ENCODE measurements around the gene STK11IP. TPM values are rescaled to one million over a fixed set of nuclear protein-coding genes. Genes with fewer than 3 reads are reported as not detected.

STK11IP gene, protein sequence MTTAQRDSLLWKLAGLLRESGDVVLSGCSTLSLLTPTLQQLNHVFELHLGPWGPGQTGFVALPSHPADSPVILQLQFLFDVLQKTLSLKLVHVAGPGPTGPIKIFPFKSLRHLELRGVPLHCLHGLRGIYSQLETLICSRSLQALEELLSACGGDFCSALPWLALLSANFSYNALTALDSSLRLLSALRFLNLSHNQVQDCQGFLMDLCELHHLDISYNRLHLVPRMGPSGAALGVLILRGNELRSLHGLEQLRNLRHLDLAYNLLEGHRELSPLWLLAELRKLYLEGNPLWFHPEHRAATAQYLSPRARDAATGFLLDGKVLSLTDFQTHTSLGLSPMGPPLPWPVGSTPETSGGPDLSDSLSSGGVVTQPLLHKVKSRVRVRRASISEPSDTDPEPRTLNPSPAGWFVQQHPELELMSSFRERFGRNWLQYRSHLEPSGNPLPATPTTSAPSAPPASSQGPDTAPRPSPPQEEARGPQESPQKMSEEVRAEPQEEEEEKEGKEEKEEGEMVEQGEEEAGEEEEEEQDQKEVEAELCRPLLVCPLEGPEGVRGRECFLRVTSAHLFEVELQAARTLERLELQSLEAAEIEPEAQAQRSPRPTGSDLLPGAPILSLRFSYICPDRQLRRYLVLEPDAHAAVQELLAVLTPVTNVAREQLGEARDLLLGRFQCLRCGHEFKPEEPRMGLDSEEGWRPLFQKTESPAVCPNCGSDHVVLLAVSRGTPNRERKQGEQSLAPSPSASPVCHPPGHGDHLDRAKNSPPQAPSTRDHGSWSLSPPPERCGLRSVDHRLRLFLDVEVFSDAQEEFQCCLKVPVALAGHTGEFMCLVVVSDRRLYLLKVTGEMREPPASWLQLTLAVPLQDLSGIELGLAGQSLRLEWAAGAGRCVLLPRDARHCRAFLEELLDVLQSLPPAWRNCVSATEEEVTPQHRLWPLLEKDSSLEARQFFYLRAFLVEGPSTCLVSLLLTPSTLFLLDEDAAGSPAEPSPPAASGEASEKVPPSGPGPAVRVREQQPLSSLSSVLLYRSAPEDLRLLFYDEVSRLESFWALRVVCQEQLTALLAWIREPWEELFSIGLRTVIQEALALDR
- 10 to 100 TPM; 25.9 to 27.6 TPM for total RNA-seq

DNA sequence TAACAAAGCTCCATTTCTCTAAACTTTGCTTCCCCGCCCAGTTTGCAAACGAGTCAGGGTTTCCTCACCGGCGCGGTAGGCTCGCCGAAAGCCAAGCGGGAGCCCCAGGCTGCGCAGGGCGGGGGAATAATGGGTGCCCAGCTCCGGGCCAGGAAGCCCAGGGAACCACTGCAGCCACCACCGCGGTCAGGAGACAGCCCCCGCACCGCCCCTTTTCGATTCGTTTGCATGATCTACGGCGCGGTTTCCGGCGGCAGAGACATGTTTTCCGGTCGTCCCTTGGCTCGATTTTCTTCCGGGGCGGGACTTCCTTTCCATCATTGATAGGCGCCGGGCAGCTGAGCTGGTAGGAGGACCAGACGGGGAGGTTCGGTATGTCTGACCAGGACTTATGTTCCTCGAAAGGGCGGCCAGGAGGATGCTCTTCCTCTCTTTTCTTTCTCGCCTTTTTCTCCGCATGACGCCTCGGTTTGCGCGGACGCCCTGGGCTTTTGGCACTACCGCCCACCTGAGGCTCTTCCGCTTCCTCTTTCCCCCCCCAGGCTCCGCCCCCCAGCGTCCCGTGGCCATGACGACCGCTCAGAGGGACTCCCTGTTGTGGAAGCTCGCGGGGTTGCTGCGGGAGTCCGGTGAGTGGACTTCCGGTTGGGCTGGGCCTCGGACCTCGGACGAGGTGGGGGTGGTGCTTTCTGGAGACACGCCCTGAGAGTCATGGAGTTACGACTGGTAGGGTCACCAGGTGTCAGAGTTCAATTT, at the start of gene STK11IP:
Gene STK11IP, plus strand, starts transcription at position 306 of the 756 bp plus-strand sequence. Its CDS starts 263 bp downstream, at position 569.
- CTCF ChIA-PET = interaction anchor here (0.7 to 2.4 kb wide), 6 partner anchors 10 to 88 kb away, joined by 3 to 8 read pairs (median 3); partner anchors contain the start of genes CHPF and TMEM198
- POLR2A ChIA-PET = interaction anchor here (0.6 to 1.1 kb wide), 4 partner anchors 19 to 205 kb away, joined by 3 to 5 read pairs (median 4); partner anchors contain the start of genes CHPF and TMEM198

DNA sequence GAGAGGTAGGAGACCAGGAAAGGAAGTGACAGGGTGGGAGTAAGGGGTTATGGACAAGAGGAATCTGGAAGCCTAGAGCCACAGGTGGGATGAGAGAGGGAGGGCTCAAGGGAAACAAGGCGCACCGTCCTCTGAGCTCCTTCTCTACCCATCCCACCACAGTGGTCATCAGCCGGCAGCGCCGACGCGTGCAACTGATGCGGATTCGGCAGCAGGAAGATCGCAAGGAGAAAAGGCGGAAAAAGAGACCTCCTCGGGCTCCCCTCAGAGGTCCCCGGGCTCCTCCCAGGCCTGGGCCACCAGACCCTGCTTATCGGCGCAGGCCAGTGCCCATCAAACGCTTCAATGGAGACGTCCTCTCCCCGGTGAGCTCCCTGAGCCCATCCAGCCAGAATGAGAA, 48.7 kb upstream of the STK11IP start:
- ChIA-PET CTCF (interaction anchor here (1.3 to 2.0 kb wide), 3 partner anchors 11 to 146 kb away, joined by 4 to 10 read pairs (median 7); no protein-coding TSS in a partner anchor), POLR2A (no interaction called here)

DNA sequence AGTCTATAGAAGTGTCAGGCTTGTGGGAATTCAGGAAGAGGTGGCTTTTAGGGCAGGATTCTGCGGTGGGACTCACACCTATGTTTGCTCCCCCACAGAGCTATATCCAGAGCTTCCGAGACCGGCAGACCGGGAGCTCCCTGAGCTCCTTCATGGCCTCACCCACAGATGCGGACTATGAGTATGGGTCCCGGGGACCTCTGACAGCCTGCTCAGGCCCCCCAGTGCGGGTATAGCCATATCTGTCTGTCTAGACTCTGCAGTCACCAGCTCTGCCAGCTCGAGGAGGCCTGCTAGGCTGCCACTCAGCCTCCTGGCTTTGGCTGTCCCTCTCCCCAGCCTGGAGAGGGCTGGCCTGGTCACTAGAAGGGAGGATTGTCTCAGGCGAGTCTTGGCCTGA, 48.0 kb upstream of the STK11IP start:
- ChIA-PET POLR2A (no interaction called here), CTCF (interaction anchor here (1.3 to 2.0 kb wide), 2 partner anchors 11 to 93 kb away, joined by 4 to 10 read pairs; no protein-coding TSS in a partner anchor)

DNA sequence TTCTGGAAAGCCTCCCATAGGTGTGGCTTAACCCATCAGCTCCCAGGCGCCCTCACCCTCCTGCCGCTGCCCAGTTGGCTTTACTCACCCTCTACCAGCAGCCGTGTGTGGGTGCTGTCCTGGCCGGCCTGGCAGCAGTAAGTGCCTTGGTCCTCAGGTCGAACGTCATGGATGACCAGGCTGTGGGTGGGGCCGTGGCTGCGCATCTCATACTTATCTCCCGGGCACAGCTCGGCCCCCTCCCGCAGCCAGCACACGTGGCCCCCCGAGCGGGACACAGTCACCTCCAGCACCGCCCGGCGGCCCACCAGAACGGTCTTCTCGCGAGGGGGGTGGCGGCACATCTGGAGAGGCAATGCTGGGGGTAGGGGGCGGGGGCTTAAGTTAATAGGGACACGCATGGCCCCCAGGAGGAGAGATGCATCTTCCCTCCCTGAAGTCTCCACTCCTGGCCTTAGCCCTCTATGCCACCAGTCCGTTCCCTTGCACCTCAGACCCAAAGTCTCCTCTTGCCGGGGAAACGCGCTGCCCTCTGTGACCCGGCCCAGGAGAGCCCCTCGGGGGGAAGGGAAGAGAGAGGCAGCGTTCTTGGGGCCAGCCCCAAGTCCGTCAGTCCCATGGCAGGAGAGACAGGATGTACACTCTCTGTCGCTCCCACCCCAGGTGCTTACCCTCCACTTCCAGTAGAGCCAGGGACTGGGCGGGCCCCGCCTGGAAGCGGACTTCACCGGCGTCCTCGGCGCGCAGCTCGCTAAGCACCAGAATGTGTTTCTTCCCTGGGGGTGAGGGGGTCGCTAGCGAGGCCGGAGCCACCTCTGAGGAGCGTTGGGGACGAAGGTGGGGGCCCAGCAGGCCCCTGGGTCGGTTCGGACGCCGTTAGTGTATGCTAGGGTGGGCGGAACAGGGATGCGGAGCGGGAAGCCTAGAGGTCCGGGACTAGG, 45.9 kb upstream of the STK11IP start:
- CTCF ChIA-PET = interaction anchor here (1.0 to 1.5 kb wide), 5 partner anchors 8 to 22 kb away, joined by 3 to 10 read pairs (median 3); partner anchors contain the start of genes CHPF and TMEM198
- POLR2A ChIA-PET = interaction anchor here (1.2 kb wide), 1 partner anchor 10 kb away, joined by 3 read pairs; no protein-coding TSS in a partner anchor

DNA sequence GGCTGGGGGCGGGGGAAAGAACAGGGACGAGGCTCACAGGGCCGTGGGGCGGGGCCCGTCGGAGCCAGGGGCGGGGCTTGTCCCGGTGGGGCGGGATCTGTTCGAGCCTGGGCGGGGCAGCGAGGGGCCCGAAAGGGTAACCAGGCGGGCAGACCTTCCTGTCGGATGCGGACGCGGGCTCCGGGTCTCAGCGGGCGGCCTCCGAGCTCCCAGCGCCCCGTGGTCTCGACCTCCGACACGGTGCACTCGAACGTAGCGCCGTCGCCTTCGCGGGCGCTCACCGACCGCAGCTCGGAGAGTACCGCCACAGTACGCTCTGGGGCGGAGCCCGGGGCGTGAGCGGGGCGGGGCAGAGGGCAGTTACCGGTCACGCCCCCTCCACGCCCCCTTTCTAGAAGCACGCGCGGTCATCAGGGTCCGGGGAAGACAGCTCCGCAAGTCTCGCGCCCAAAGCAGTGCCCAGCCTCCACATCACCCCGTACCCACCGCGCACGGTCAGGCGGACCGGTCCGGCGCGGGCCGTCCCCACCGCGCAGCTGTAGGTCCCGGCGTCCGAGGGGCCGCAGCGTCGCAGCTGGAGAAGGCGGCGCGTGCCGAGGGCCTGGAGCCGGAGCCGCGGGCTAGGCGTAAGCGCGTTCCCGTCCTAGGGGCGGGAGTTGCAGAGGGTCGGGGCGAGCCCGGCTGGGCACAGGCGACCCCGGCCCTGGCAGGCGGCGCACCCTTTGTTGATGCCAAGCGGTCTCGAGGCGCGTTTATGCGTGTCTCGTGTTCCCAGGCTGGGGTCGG, 45.1 kb upstream of the STK11IP start:
- ChIA-PET CTCF (interaction anchor here (1.1 to 1.5 kb wide), 3 partner anchors 9 to 23 kb away, joined by 3 to 10 read pairs (median 4); partner anchors contain the start of genes CHPF and TMEM198), POLR2A (interaction anchor here (1.2 kb wide), 1 partner anchor 10 kb away, joined by 3 read pairs; no protein-coding TSS in a partner anchor)

DNA sequence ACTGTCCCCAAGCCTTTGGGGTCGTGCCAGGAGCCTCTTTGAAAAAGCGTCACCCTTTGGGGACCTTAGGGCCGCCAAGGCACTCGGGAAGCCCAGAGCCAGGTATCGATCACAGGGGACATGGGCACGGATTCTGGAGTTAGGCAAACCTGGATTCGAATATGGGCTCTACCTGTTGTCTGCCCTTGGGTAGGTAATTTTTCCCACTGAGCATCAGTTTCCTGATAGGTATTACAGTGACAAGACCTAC, 44.6 kb upstream of the STK11IP start:
- ChIA-PET CTCF (interaction anchor here (1.5 kb wide), 1 partner anchor 12 kb away, joined by 4 read pairs; no protein-coding TSS in a partner anchor), POLR2A (interaction anchor here (1.2 kb wide), 1 partner anchor 11 kb away, joined by 3 read pairs; no protein-coding TSS in a partner anchor)

DNA sequence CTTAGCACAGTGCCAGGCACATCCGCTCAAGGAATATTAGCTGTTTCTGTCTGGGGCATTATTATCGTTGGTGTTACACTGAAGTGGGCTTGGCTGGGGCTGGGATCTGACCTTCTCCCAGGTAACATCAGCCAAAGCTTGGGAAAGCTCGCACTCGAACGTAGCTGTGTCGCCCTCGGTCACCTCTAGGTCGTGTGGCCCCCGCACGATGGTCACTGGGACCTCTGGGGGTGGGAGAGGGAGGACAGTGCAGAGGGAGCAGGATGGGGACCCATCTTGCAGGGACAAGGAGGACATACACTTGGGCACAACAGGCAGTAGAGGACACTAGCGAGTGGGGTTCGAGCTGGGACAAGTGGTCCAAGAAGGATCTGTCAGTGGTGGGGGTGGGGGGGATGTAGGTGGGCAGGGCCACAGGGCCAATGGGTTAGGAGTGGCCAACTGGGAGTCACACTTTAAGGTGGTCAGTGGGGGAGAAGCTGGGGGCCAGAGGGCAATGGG, 44.1 kb upstream of the STK11IP start:
- ChIA-PET POLR2A (interaction anchor here (0.5 kb wide), 1 partner anchor 17 kb away, joined by 3 read pairs; no protein-coding TSS in a partner anchor), CTCF (no interaction called here)

DNA sequence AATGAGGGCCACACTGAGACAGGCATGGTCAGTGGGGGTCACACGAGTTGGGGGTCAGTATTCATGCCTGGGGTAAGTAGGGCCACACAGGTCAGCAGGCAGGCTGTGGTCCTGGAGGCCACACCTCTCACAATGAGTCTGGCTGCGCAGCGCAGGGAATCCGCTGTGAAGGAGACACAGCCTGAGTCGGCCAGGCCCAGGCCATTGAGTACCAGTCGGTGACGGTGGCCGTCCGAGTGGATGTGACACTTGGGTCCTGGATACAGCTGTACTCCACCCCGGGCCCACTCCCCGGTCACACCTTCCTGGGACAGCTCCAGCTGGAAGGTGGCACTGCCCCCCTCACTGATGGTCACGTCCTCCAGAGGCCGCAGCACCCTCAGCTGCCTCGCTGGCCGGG, 43.3 kb upstream of the STK11IP start:
- ChIA-PET CTCF (no interaction called here), POLR2A (no interaction called here)

DNA sequence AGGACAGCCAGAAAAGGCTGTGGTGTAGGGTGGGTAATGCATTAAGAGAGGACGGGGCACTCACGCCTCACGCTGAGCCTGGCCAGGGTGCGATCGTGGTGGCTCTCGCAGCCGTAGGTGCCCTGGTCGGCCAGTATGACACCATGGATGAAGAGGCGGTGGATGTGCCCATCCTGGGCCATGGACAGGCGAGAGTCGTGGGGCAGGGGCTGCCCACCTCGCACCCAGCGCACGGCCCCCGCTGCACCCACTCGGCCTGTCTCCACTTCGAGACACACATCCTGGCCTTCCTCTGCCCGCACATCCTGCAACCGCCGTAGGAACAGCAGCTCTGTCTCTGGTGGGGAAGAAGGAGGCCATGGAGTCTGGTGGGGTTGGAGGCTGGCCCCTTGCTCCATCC, 41.7 kb upstream of the STK11IP start:
- CTCF ChIA-PET = interaction anchor here (1.5 kb wide), 1 partner anchor 15 kb away, joined by 3 read pairs; no protein-coding TSS in a partner anchor
- POLR2A ChIA-PET = no interaction called here

DNA sequence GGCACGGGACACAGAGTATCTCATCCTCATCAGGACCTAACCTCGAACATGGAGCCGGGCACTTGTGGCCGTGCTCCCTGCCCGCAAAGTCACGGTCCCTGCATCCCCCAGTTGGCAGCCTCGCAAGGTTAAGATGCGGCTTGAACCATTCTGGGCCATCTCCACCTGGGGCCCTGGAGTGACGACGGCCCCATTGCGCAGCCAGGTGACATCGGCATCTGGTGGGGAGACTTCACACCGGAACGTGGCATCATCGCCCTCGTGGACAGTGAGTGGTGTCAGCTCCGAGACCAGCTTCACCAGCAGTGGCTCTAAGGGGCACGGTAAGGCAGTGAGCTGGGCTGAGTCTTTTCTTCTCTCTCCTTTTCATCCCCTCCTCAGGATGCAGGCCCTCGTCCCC, 41.2 kb upstream of the STK11IP start:
- ChIA-PET POLR2A (no interaction called here), CTCF (no interaction called here)

DNA sequence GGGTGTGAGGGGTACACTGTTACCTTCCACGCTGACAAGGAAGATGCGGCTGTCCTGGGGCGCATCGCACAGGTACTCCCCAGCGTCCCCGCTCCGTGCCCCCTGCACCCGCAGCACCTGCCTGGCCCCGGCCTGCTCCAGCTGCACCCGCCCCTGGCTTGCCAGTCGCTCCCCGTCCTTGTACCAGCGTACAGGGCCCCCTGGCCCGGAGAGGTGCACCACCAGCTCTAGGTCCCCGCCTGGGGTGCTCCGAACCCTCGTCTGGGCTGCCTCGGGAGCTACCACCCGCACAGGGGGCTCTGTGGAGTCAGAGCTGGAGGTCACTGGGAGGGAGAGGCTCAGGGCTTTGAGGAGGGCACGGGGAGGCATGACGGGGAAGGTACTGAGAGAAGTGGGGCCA, 40.3 kb upstream of the STK11IP start:
- ChIA-PET CTCF (no interaction called here), POLR2A (no interaction called here)

DNA sequence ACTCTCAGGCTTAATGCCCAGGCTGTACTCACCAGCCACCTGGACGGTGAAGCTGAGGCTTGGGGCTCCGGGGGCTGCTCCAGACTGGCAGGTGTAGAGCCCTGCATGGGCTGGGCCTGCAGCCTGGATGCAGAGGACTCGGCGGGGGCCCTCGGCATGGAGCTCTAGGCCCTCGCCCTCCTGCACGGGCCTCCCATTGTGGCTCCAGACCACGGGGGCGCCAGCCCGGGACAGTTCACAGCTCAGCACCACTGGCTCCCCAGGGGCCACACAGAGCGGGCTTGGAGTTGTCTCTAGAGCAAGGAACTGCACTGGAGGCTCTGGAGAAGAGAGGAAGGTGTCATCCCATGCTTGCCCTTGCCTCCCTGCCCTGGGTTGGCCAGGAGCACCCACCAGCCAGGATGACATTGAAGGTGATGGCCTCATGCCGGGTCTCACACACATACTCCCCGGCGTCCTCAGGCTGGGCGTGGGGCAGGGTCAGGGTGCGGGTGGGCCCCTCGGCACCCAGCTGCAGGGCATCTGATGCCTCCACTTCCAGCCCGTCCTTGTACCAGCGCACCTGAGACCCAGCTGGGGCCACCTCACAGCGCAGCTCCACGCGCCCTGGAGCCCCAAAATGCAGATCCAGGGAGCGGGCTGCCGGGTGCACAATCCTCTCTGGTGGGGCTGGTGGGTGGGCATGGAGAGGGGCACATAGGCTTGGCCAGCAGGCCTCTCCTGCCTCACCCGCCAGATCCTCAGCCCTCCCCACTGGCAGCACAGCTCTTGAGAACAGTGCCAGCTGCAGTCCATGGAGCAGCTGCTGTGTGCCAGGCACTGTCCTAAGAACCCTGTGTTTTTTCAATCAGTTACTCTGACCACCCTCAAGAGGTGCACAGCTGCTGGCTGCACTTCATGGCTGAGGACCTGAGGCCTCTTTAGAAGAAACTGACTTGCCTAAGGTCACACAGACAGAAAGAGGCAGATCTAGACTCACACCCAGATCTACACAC, 39.6 kb upstream of the STK11IP start:
- CTCF ChIA-PET = no interaction called here
- POLR2A ChIA-PET = no interaction called here

DNA sequence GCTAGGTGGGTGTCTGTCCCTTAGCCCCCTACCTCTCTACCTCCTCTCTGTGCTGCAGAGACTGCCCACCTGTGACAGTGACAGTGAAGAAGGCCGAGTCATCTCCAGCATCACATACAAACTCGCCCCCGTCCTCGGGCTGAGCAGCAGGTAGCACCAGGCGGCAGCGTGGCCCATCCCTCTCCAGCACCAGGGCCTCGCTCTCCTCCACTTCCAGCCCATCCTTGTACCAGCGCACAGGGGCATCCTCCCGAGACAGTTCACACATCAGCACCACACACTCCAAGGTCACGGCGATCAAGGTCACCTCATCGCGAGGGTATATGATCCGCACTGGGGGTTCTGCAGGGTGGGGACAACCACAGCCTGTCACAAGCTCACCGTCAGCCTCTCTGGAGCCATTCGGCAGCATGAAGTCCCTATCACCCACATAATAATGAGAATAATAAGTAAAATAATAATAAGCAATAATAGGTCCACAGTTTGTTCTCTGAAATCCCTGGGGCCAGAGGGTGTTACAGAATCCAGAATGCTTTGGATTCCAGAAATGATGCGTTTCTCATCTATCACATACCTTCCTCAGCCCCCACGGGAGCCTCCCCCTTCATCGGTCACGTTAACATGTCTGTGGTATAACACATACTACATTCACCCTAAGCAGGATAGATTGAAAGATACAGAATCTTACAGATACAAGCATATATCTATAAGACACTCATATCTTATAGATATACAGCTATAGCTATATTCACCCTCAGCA, 38.3 kb upstream of the STK11IP start:
- CTCF ChIA-PET = interaction anchor here (0.7 to 2.1 kb wide), 12 partner anchors 8 to 156 kb away, joined by 3 to 11 read pairs (median 4); partner anchors contain the start of genes CHPF, OBSL1, STK11IP and TMEM198
- POLR2A ChIA-PET = no interaction called here

DNA sequence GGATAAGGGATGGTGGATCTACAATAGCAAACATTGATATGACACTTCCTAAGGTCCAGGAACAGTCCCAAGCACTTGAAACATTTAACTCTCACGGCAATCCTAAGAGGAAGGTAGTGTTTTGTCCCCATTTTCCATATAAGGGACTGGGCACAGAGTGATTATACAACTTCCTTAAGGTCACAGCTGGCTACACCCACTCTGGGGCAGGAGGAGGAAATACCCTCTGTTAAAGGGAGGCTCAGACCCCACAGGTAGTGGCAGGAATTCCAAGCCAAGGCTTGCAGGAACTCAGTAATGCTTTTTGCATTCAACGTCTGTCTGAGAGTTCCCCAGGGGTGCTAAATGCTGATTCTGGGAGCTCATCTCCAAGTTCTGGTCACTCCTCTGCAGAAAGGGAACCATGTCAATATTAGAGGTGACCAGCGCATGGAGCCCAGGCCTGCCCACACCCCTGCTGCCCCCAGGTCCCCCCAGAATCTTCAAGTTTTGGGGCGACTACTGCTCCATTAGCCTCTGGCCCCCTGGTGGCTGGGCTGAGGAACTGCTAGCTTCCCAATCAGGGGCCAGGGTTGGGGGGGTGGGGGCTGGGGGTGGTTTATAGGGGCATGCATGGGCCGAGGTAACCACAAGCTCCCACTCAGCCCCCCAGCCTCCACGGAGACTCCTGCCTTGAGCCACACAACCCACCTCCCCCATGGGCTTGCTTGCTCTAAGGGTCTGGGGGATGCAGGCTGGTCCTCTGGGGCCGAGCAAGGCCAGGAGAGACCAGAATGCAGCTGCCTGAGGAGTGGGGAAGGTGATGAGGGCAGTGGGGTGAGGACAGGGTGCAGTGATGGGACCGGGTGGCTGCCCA, 37.4 kb upstream of the STK11IP start:
- ChIA-PET CTCF (interaction anchor here (0.7 to 2.1 kb wide), 12 partner anchors 9 to 157 kb away, joined by 3 to 11 read pairs (median 4); partner anchors contain the start of genes CHPF, OBSL1, STK11IP and TMEM198), POLR2A (no interaction called here)
